CMK (cell line): ENCODE data around the gene PAK5.

Source experiments
- DNase-seq: peaks from one replicate; pipeline ENCODE4 v3.0.0-alpha.2; 2010; ENCODE audit warnings: low read depth

PAK5 gene

GRCh38 chr20:9616455-9616805 is 222.4 kb downstream of the PAK5 start:
- no peak for DNase-seq

GRCh38 chr20:9615766-9616454 is 223.0 kb downstream of the PAK5 start:
- DNase-seq: no peak

GRCh38 chr20:9615118-9615517 is 223.8 kb downstream of the PAK5 start:
- DNase-seq: no peak

- no peak for DNase-seq
Observed at GRCh38 chr20:9613871-9614270, 225.0 kb downstream of the PAK5 start.

- DNase-seq: no peak
Observed at GRCh38 chr20:9611921-9612320, 227.0 kb downstream of the PAK5 start.

- DNase-seq: no peak
Observed at GRCh38 chr20:9610665-9611064, 228.2 kb downstream of the PAK5 start.

GRCh38 chr20:9609887-9610502 is 228.9 kb downstream of the PAK5 start:
- DNase-seq: peak; percentile 59

- DNase-seq: no peak
Observed at GRCh38 chr20:9608639-9609340, 230.1 kb downstream of the PAK5 start.

- no peak for DNase-seq
Observed at GRCh38 chr20:9602847-9603183, 236.1 kb downstream of the PAK5 start.

GRCh38 chr20:9600562-9600961 is 238.3 kb downstream of the PAK5 start:
- no peak for DNase-seq

- DNase-seq: no peak
Observed at GRCh38 chr20:9597547-9597946, 241.3 kb downstream of the PAK5 start.

- no peak for DNase-seq
Observed at GRCh38 chr20:9595763-9596162, 243.1 kb downstream of the PAK5 start.

GRCh38 chr20:9594284-9594875 is 244.5 kb downstream of the PAK5 start:
- DNase-seq: no peak

- no peak for DNase-seq
Observed at GRCh38 chr20:9592419-9592818, 246.5 kb downstream of the PAK5 start.

- no peak for DNase-seq
Observed at GRCh38 chr20:9591080-9591479, 247.8 kb downstream of the PAK5 start.

- DNase-seq: no peak
Observed at GRCh38 chr20:9590189-9590588, 248.7 kb downstream of the PAK5 start.

- DNase-seq: no peak
Observed at GRCh38 chr20:9588706-9589105, 250.2 kb downstream of the PAK5 start.

GRCh38 chr20:9583151-9583550 is 255.7 kb downstream of the PAK5 start:
- DNase-seq: no peak

GRCh38 chr20:9582137-9582536 is 256.7 kb downstream of the PAK5 start:
- no peak for DNase-seq

GRCh38 chr20:9581509-9581908 is 257.4 kb downstream of the PAK5 start:
- no peak for DNase-seq

- DNase-seq: no peak
Observed at GRCh38 chr20:9578594-9578993, 260.3 kb downstream of the PAK5 start.

- DNase-seq: no peak
Observed at GRCh38 chr20:9577397-9577796, 261.5 kb downstream of the PAK5 start.

- no peak for DNase-seq
Observed at GRCh38 chr20:9576695-9577094, 262.2 kb downstream of the PAK5 start.
